Activated CD4-positive, CD25-positive, alpha-beta regulatory T cell (primary cell): ENCODE results near the gene AP1G2.

Experiments used
- DNase-seq, 4 experiments: peaks; one replicate each; lab custom pipeline; 2025; lab: John Stamatoyannopoulos, UW

Gene AP1G2

GRCh38 chr14:23570806-23571483, 3.4 kb upstream of the AP1G2 start:
- no peak for DNase-seq

GRCh38 chr14:23569443-23570151, 2.0 kb upstream of the AP1G2 start:
- DNase-seq: no peak

GRCh38 chr14:23568600-23569331, 1.2 kb upstream of the AP1G2 start:
- no peak for DNase-seq

- DNase-seq: no peak
Measured at GRCh38 chr14:23568021-23568599, 519 bp upstream of the AP1G2 start.

GRCh38 chr14:23566778-23567185, 809 bp downstream of the AP1G2 start:
- DNase-seq: no peak

- no peak for DNase-seq
Measured at GRCh38 chr14:23566112-23566777, 1.3 kb downstream of the AP1G2 start.

GRCh38 chr14:23565626-23566025, 2.0 kb downstream of the AP1G2 start:
- DNase-seq: no peak

GRCh38 chr14:23564876-23565275, 2.7 kb downstream of the AP1G2 start:
- no peak for DNase-seq

GRCh38 chr14:23564181-23564812, 3.3 kb downstream of the AP1G2 start:
- no peak for DNase-seq

GRCh38 chr14:23563473-23564180, 4.0 kb downstream of the AP1G2 start:
- no peak for DNase-seq

- peak; percentile 21 to 41 (median 30) for DNase-seq
Measured at GRCh38 chr14:23562822-23563472, 4.6 kb downstream of the AP1G2 start.

- DNase-seq: no peak
Measured at GRCh38 chr14:23561873-23562821, 5.4 kb downstream of the AP1G2 start.

- DNase-seq: no peak
Measured at GRCh38 chr14:23561259-23561658, 6.3 kb downstream of the AP1G2 start.

- DNase-seq: no peak
Measured at GRCh38 chr14:23559926-23560520, 7.6 kb downstream of the AP1G2 start.

- DNase-seq: peak; percentile 25 to 58 (median 46)
Measured at GRCh38 chr14:23559010-23559925, 8.3 kb downstream of the AP1G2 start.

GRCh38 chr14:23558346-23559009, 9.1 kb downstream of the AP1G2 start:
- DNase-seq: no peak

GRCh38 chr14:23557946-23558345, 9.6 kb downstream of the AP1G2 start:
- no peak for DNase-seq
